ENCODE measurements around the gene PTPN1.
A peak's percentile ranks its signal among the peaks of the same experiment; 100 is the strongest.

The PTPN1 gene

GRCh38 chr20:50580016-50580747 is 70.0 kb downstream of the PTPN1 start:
- no peak overlapping the region for H3K27ac ChIP-seq (ENCODE audit: low read depth, low read length)
- no peak overlapping the region for H3K4me2 ChIP-seq (ENCODE audit: low read length)
- no peaks in the 10 kb centered on the region; the same call in 1 of the 2 replicates for H3F3A ChIP-seq (ENCODE audit: control insufficient read depth, insufficient read depth)
- H3K36me3 ChIP-seq (ENCODE audit: control insufficient read depth, low read length): peaks cover 67% of the 10 kb centered on the region
- H3K9me2 ChIP-seq (replicated peaks; ENCODE audit: control insufficient read depth, low read length): no peaks in the 10 kb centered on the region
- no peaks in the 10 kb centered on the region for H3K79me2 ChIP-seq (ENCODE audit: control insufficient read depth, low read length)
- no peaks in the 10 kb centered on the region for H3K27me3 ChIP-seq (ENCODE audit: control insufficient read depth, low read length)
- peaks cover 15% of the 10 kb centered on the region for H3K4me1 ChIP-seq (ENCODE audit: control insufficient read depth, low read length)
- no peaks in the 10 kb centered on the region for H3K9me3 ChIP-seq (ENCODE audit: control insufficient read depth, insufficient read depth, low read length)
- H3K4me3 ChIP-seq (ENCODE audit: low read length): no peak overlapping the region
- peak; percentile 96 for TF ChIP-seq CTCF (IDR thresholded peaks at IDR 0.05; ENCODE audit: low read depth, low read length, poor library complexity, severe bottlenecking)
- no peak for TF ChIP-seq EZH2phosphoT487 (IDR thresholded peaks at IDR 0.05; ENCODE audit: borderline replicate concordance, low read length)
- 0 out of 2 replicates have a peak, but pooled peaks cover 3% of the 10 kb centered on the region for H4K20me1 ChIP-seq (ENCODE audit: control insufficient read depth, insufficient read depth, low read depth, low read length)

- Histone ChIP-seq H3F3A (ENCODE audit: control insufficient read depth, insufficient read depth) (no peaks in the 10 kb centered on the region; the same call in 1 of the 2 replicates), H3K4me1 (ENCODE audit: control insufficient read depth, low read length) (peaks cover 15% of the 10 kb centered on the region), H3K36me3 (ENCODE audit: control insufficient read depth, low read length) (peaks cover 65% of the 10 kb centered on the region), H3K9me3 (ENCODE audit: control insufficient read depth, insufficient read depth, low read length) (no peaks in the 10 kb centered on the region), H3K27ac (ENCODE audit: low read depth, low read length) (no peak overlapping the region), H3K4me3 (ENCODE audit: low read length) (no peak overlapping the region), H3K9me2 (replicated peaks; ENCODE audit: control insufficient read depth, low read length) (no peaks in the 10 kb centered on the region), H3K79me2 (ENCODE audit: control insufficient read depth, low read length) (no peaks in the 10 kb centered on the region), H4K20me1 (ENCODE audit: control insufficient read depth, insufficient read depth, low read depth, low read length) (0 out of 2 replicates have a peak, but pooled peaks cover 3% of the 10 kb centered on the region), H3K4me2 (ENCODE audit: low read length) (no peak overlapping the region), H3K27me3 (ENCODE audit: control insufficient read depth, low read length) (no peaks in the 10 kb centered on the region)
- TF ChIP-seq CTCF (IDR thresholded peaks at IDR 0.05; ENCODE audit: low read depth, low read length, poor library complexity, severe bottlenecking) (no peak), EZH2phosphoT487 (IDR thresholded peaks at IDR 0.05; ENCODE audit: borderline replicate concordance, low read length) (no peak)
Measured at GRCh38 chr20:50580842-50581544, 70.8 kb downstream of the PTPN1 start.

- Histone ChIP-seq H3K27ac (ENCODE audit: low read depth, low read length) (0 out of 2 replicates have a peak overlapping the region, but pooled peaks have one; percentile 19), H3K9me3 (ENCODE audit: control insufficient read depth, insufficient read depth, low read length) (no peaks in the 10 kb centered on the region), H3K4me3 (ENCODE audit: low read length) (no peak overlapping the region), H3K4me2 (ENCODE audit: low read length) (peak overlapping the region; percentile 3), H3F3A (ENCODE audit: control insufficient read depth, insufficient read depth) (no peaks in the 10 kb centered on the region; the same call in 1 of the 2 replicates), H3K4me1 (ENCODE audit: control insufficient read depth, low read length) (peaks cover 15% of the 10 kb centered on the region), H3K79me2 (ENCODE audit: control insufficient read depth, low read length) (no peaks in the 10 kb centered on the region), H4K20me1 (ENCODE audit: control insufficient read depth, insufficient read depth, low read depth, low read length) (0 out of 2 replicates have a peak, but pooled peaks cover 3% of the 10 kb centered on the region), H3K36me3 (ENCODE audit: control insufficient read depth, low read length) (peaks cover 61% of the 10 kb centered on the region), H3K9me2 (replicated peaks; ENCODE audit: control insufficient read depth, low read length) (no peaks in the 10 kb centered on the region), H3K27me3 (ENCODE audit: control insufficient read depth, low read length) (no peaks in the 10 kb centered on the region)
- TF ChIP-seq EZH2phosphoT487 (IDR thresholded peaks at IDR 0.05; ENCODE audit: borderline replicate concordance, low read length) (no peak), CTCF (IDR thresholded peaks at IDR 0.05; ENCODE audit: low read depth, low read length, poor library complexity, severe bottlenecking) (no peak)
Measured at GRCh38 chr20:50582092-50582491, 71.9 kb downstream of the PTPN1 start.

All from DOHH2 (cell line).